Fibroblast of peridontal ligament (primary cell): Measurements from ENCODE around the gene MDFIC.

ENCODE experiments used
- DNase-seq: peaks from one replicate; pipeline ENCODE4 v3.0.0-alpha.2; 2010; ENCODE audit errors: extremely low read depth

Gene MDFIC

DNA sequence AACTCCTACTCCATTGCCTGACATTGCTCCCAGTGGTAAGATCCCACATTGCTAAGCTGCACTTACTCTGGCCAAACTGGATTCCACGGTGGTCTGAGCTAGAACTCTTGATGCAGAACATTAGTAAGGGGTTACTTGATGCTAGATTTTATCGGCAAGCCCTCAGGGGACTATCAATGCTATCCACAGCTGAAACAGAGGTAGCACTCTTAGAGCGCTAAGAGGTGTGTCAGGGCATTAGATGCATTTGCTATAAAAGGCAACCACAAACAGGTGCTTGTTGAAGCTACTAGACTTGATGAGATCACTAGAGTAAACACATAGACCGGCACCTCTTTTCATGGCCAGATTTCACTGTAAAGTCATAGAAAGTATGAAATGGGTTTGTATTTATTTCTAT, 116.3 kb downstream of the MDFIC start:
- no peak for DNase-seq

DNA sequence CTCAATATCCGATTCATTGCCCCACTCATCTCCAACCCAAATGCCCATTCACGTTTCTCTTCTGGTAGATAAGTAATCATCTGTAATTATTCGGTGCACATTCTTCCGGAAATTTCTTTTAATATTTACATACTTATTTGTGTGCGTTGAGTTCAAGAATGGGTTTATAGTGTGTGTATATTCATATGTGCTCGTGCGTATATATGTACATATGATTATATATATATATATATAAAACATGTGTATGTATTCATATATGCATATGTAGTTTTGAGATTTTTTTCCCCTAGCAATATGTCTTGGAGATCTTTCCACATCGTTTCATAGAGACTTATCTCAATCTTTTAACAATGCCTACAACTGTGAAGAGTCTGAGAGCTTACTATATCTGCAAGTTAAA, 118.2 kb downstream of the MDFIC start:
- DNase-seq = no peak

DNA sequence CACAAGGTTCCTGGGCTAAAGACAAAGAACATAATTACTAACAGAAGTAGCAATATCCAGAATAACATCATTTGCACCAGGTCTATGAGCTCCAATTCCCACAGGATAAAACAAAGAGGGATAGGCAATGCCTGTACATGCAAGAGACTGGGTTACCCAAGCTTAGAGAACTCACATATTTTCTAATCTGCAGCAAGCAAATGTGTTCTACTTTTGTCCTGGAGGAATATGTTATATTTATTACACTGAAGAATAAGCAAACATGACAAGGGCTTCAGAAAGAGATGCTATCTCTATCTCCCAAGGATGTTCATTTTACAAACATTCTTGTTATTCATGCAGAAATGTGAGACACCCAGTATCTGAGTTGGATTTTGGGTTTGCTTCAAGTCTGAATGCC, 118.6 kb downstream of the MDFIC start:
- no peak for DNase-seq

DNA sequence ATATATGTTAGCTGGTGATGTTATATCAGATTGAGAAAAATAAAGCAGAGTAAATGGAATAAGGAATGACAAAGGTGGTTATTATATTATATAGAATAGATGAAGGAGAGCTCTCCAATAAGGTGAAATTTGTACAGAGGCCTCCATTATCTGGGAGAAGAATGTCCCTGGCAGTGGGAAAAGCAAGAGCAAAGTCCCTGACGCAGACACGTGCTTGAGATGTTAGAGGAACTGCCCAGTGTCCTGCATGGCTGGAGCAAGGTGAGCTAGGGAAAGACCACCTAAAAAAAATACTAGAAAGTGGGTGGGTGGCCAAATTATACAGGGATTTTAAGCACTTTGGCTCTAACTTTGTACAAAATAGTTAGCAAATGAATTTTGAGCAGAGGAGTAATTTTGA, 120.7 kb downstream of the MDFIC start:
- no peak for DNase-seq

DNA sequence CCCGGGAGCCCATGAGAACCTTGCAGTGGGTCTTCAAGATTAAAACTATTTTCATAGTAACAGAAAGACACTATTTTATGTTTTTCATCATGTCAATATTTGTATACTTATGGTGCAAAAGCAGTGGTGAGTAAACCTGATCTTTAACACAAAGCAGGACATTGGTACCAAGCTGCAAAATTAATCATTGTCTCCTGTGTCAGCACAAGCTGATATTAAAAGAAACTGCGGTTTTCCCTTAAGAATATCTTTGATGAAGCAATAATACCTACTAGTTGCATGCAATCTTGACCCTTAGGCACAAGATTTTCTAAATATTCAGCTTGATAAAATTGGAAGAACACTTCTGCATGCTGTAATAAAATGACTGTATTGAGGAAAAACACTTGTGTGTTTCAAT, 121.7 kb downstream of the MDFIC start:
- no peak for DNase-seq

DNA sequence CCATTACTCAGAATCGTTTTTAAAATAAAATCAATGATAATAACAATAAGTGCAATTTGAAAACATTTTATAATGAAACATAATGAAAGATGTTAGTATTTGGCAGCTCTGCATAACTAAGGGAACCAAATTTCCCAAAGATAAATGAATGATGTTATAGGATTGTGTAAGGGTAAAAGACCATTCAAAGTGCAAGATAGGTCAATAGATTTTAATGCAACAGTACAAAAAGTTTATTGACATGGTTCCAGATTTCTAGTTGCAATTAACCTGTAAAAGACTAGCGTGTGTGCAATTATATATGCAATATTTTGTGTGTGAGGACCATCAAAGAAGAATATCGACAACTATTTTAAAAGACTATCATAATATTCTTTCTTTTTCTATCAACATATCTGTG, 122.3 kb downstream of the MDFIC start:
- DNase-seq = no peak

DNA sequence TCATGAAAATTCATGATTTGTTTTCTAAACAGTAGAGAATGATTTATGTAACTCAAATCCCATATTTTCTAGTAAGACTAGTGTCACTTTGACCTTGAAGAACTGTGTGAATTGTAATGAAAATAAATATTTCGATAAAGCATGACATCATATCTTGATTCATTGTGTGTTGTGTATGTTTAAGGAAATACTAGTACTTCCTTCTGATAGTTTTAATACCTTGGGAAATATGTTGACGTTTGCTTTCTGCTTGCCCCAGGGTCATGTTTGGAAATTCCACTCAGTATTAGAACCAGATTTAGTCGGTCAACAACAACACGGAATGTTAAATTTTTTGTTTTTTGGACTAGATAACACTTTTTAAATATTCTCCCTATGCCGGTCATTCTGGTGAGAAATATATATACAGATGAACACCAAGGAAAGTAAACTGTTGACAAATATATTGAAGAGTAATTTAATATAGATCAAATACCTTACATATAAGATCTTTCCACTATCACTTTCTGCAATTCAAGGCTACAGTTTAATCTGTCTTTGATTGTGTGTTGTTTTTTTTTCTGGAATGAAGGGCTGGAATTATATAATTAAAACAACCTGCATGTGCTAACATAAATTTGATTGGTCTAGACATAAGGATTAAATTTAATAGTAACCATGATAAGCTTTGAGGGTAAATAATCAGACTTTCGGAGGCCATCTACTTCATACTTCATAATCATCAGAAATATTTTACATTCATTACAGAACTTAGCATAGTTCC, 126.2 kb downstream of the MDFIC start:
- DNase-seq = peak; percentile 74

DNA sequence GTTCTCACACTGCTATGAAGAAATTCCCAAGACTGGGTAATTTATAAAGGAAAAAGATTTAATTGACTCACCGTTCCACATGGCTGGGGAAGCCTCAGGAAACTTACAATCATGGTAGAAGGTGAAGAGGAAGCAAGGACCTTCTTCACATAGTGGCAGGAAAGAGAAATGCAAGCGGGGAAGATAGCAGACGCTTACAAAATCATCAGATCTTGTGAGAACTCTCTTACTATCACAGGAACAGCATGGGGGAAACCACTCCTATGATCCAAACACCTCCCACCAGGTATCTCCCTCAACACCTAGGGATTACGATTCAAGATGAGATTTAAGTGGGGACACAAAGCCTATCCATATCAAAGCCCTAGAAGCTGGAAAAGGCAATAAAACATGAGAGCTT, 130.8 kb downstream of the MDFIC start:
- no peak for DNase-seq

DNA sequence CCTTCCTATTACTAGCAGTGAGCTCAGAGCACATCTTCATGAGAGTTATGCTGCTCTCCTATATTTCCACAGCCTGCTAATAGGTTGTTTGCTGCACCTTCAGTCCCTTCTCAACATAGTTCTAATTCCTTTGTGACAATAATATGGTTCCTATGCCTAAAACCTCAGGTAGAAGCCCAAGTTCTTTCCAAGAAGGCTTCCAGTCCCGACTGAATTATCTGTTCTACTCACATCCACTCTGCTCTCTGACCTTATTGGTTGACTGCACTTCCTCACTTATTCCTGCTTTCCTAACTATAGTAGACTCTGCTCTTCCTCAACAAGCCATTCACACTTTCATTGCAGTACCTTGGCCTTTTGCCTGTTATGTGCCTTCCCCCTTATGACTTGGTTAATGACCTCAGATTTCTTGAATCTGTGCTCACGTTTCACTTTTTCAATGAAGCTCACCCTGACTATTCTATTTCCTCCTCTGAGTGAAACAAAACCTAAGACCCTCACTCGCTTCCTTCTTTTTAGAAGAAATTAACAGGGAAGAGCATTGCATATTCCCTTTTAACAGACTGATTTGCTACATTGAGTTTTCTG, 132.7 kb downstream of the MDFIC start:
- DNase-seq = no peak

DNA sequence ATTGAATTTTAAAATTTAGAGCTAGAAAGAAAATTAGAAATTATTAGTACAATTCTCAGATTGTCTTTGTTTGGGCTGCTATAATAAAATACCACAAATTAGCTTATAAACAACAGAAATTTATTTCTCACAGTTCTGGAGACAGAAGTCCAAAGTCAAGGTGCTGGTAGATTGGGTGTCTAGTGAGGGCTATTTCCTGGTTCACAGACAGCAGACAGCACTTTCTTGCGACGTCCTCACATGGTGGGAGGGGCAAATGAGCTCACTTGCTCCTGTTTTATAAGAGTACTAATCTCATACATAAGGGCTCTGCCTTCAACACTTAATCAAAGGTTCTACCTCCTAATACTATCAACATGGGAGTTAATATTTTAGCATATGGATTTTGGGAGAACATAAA, 134.1 kb downstream of the MDFIC start:
- no peak for DNase-seq

DNA sequence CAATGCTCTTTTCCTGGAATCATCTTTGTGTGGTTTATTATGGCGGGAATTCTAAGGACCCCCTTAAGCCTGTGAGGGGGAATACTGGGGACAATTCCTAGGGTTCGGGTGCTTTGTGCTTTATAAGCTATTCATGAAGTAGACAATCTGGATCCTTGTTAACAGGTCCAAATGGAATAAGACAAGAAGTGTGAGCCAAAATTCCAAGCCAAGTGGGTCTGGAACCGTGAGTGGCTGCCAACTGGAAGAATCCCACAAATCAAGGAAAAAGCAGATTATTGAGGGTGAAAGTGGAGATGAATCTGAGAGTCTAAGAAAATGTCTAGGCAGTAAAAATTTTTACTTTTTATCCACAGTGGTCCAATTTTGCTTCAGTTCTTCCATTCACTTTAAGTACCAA, 136.8 kb downstream of the MDFIC start:
- no peak for DNase-seq

DNA sequence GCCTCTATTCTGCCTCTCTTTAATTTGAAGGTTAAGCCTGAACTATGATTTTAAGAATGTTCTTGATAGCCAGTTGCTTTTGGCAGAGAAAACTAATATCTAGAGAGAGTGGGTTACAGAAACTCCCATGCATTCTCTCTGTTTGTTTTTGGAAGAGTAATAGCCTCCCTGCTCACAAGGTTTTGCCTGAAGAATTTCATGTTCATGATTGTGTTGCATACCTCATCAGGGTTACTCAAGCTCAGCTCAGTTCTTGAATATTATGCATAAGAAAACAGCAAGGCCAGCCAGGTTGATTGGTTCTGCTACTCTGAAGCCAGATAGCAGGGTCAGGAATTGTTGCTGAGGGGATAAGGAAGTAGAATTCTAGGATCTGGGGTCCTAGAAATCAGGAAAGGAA, 137.4 kb downstream of the MDFIC start:
- peak; percentile 22 for DNase-seq

DNA sequence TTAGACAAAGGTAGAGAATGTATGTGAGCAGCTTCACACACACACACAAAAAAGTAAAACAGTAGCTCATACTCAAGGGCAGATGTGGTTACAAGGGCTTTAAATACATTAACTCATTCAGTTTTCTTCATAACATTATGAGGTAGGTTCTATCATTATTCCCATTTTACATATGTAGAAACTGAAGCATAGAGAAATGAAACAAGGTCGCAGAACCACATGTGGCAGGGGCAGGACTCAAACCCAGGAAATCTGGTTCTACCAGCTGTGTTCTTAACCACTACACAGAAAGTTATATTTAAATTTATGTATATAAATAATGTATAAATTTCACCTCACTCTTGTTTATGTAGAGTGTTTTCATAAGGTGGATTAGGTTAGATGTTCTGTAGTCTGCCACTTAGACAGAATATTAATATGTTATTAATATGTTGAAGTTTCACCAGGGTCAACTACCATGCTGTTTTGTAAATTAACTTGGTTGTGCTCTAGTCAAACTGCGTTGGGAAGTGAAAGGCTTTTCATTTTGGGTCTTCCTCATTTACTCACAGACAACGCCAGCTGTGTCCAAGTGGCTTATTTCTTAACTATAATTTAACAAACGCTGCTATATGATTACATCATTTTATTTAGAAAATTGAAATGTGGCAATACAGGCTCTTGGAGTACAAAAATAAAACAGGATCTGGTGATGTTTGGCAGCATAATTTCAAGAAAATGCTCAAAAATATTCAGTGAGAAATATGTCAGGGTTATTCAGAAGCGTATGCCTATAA, 138.4 kb downstream of the MDFIC start:
- no peak for DNase-seq

DNA sequence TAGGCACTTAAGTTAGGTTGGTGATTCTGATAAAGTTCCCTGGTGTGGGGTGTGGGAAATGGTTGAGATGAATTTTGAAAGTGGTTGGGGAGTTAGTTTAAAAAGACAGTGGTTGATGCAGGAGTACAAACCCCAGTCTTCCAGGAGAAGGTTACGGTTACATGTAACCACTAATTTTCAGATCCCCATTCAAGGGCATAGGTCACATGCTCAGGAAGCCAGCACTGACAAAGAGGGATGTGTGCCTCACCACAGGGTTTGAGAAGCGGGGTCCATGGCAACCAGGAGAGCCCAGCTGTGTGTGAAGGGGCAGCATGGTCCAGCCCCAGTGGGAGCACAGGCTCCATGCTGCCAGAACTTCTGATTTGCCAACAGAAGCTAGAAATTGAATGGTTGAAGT, 144.2 kb downstream of the MDFIC start:
- no peak for DNase-seq

DNA sequence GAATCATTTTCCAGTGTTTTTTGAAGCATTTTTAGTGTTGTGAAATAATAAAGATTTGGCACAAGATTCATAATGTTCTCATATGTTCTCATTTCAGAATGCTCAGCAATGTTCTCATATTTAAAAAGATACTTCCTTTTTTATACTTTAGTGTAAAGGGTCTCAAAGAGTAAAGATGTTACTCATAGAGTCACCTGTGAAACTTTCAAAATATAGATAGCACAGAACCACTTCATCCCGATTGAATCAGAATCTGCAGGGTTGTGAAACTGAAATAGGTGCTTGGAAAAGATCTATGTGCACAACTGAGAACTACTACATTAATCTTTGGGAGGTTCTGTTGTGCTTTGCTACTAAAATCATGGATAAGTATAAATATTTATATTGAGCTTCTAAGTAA, 144.7 kb downstream of the MDFIC start:
- no peak for DNase-seq

DNA sequence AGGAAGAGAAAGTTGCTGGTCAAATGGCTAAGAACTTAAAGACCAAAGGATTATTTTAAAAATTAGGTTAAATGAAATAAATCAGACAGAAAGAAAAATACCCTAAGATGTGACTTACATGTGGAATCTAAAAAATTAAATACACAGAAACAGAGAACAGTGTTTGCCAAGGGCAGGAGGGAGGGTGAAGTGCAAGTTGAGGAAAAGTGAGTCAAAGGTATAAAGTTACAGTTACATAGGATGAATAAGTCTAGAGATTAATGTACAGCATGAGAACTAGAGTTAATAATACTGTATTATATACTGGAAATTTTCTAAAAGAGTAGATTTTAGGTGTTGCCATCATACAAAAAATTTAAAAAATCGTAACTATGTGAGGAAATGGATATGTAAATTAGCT, 146.3 kb downstream of the MDFIC start:
- no peak for DNase-seq
